KMS-11 (cell line): ENCODE data around the gene HOXA2.

Experiments used
- H2AFZ ChIP-seq: fragments of 200-600 bp; sonication (generic); 2 replicates; pipeline ENCODE4 v1.6.1; 2016; ENCODE audit warnings: antibody characterized with exemption, mixed run types, low read depth
- H3K27ac ChIP-seq: fragments of 200-600 bp; sonication (generic); 2 replicates; pipeline ENCODE4 v1.6.1; 2016; ENCODE audit warnings: mild to moderate bottlenecking, mixed run types
- H3K27me3 ChIP-seq: fragments of 200-600 bp; sonication (generic); 2 replicates; pipeline ENCODE4 v1.6.1; 2017; ENCODE audit warnings: mild to moderate bottlenecking, low read depth, mixed run types, moderate library complexity; ENCODE audit not compliant: insufficient read depth
- H3K36me3 ChIP-seq: fragments of 200-600 bp; sonication (generic); 2 replicates; pipeline ENCODE4 v1.6.1; 2017; ENCODE audit warnings: mild to moderate bottlenecking, mixed run types; ENCODE audit not compliant: insufficient read depth
- H3K4me1 ChIP-seq: fragments of 200-600 bp; sonication (generic); 2 replicates; pipeline ENCODE4 v1.6.1; 2016; ENCODE audit warnings: mild to moderate bottlenecking, low read depth, mixed run types; ENCODE audit not compliant: poor library complexity, severe bottlenecking
- H3K4me2 ChIP-seq: fragments of 200-600 bp; sonication (generic); 2 replicates; pipeline ENCODE4 v1.7.0; 2016; ENCODE audit warnings: mild to moderate bottlenecking, mixed run types
- H3K4me3 ChIP-seq: fragments of 200-600 bp; sonication (generic); IDR thresholded peaks from 2 replicates; pipeline ENCODE4 v1.6.1; 2017; ENCODE audit warnings: low read depth, low read length, mixed read lengths; ENCODE audit not compliant: insufficient read depth
- H3K79me2 ChIP-seq: fragments of 200-600 bp; sonication (generic); 2 replicates; pipeline ENCODE4 v1.6.1; 2016; ENCODE audit warnings: low read depth, mixed run types; ENCODE audit not compliant: insufficient read depth
- H3K9ac ChIP-seq: fragments of 200-600 bp; sonication (generic); 2 replicates; pipeline ENCODE4 v1.6.1; 2016; ENCODE audit warnings: mild to moderate bottlenecking, mixed run types
- H4K20me1 ChIP-seq: fragments of 200-600 bp; sonication (generic); 2 replicates; pipeline ENCODE4 v1.6.1; 2016; ENCODE audit warnings: mild to moderate bottlenecking, mixed run types; ENCODE audit not compliant: insufficient read depth
- CTCF ChIP-seq: fragments of 200-600 bp; sonication (generic); conservative IDR thresholded peaks from 2 replicates; pipeline ENCODE4 v1.6.1; 2017; ENCODE audit warnings: low read depth, mild to moderate bottlenecking, antibody characterized with exemption, low read length, moderate library complexity, mixed read lengths

The HOXA2 gene

DNA sequence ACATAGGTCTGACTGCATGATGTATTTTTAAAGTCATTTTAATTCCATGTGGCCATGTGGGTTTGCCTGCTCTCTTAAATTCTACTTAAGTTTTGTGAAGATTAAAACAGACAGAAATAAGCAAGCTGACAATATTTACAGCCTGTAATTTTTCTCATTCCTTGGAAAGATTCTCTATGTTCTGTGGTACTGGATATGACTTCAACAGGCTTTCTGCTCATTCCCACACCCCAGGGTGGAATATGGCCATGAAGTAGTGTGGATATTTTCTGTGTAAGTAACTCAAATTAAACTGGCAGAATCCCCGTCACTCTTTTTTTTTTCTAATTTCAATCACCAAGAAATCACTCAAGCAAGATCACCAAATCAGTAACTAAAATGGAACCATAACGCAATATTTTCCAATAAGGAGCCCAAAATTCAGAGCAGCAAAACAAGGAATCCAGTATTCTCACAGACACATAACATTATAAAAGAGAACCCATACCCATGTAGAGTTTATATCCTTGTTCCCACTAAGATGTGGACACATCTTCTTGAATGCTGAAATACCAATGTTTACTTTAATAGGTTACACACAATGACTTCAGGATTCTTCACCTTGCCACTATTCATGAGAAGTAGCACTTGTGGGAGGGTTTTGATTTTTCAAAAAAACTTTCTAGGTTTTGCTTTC, 35.3 kb upstream of the HOXA2 start:
- H3K4me3 ChIP-seq, result no peak overlapping the region
- H3K4me1 ChIP-seq, result peaks cover 25% of the 10 kb centered on the region
- no peak overlapping the region for H3K4me2 ChIP-seq
- no peak overlapping the region for H3K27ac ChIP-seq
- H3K79me2 ChIP-seq, result no peaks in the 10 kb centered on the region
- no peak overlapping the region for H2AFZ ChIP-seq
- no peaks in the 10 kb centered on the region for H3K36me3 ChIP-seq
- no peaks in the 10 kb centered on the region for H4K20me1 ChIP-seq
- H3K9ac ChIP-seq, result no peak overlapping the region
- no peaks in the 10 kb centered on the region for H3K27me3 ChIP-seq
- TF ChIP-seq CTCF, result no peak

DNA sequence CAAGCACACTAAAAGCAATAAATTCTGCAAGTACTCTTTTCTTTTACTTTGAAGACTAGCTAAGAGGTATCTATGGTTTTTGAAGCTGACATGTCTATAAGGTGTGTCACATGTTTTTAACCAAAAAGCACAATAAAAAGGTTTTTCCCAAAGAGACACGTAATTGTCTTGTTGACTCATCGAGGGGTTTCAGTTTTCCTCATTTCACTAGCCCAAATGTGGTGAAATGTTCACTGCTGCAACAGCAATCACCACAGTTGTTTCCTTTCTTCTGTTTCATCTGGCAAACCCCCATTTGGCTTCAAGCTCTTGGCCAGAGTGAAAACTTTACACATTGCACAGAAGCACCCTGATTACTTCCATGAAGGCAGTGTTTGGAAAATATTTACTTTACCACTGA, 31.9 kb upstream of the HOXA2 start:
- H3K79me2 ChIP-seq, result no peaks in the 10 kb centered on the region; the same call in 1 of the 2 replicates
- H3K36me3 ChIP-seq, result no peaks in the 10 kb centered on the region
- H2AFZ ChIP-seq, result no peak overlapping the region
- H3K4me2 ChIP-seq, result peak overlapping the region; percentile 52
- no peak for TF ChIP-seq CTCF
- H3K27ac ChIP-seq, result peak overlapping the region; percentile 12; the same call in 1 of the 2 replicates
- H3K9ac ChIP-seq, result no peak overlapping the region
- H3K27me3 ChIP-seq, result no peaks in the 10 kb centered on the region
- peaks cover 34% of the 10 kb centered on the region for H3K4me1 ChIP-seq
- H3K4me3 ChIP-seq, result no peak overlapping the region
- no peaks in the 10 kb centered on the region for H4K20me1 ChIP-seq

DNA sequence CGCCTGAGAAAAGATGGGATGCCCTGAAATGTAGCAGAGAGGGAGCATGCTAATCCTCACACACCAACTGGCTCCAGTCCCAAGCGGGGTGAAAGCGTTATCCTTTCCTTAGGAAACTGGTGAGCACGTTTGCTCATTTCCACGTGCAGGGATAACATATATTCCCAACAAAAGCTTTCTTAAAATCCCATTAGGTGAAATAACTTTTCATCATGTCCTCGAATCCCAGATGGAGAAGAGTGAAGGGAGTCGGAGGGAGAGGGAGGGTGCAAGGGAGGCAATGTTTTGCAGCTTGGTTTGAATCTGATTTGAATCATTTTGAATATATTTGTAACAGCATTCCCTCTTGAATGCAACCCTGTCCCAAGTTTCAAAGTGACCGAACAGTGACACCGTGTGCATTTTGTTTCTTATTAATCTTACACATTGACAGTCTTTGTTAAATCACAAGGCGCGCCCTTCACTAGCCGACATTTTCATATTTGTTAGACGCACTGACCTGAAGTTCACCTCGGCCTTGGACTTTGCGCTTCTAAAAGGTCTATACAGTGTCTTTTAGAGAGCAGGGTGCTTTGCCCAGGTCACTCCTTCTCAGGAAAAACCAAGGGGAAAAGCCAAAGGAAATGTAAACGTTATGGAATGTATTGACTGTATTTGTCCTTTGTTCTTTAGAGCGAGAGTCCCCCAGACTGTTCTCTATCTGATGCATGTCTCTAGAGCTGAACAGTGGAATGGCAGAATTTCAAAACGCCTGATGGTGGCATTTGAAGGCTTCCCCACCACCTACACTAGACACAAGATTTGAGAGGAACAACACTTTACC, 31.1 kb upstream of the HOXA2 start:
- H2AFZ ChIP-seq, result no peak overlapping the region
- no peak overlapping the region for H3K4me3 ChIP-seq
- H3K79me2 ChIP-seq, result no peaks in the 10 kb centered on the region; the same call in 1 of the 2 replicates
- TF ChIP-seq CTCF, result no peak
- no peak overlapping the region for H3K27ac ChIP-seq
- H3K4me1 ChIP-seq, result peaks cover 36% of the 10 kb centered on the region
- no peak overlapping the region for H3K9ac ChIP-seq
- peak overlapping the region; percentile 52; the same call in 1 of the 2 replicates for H3K4me2 ChIP-seq
- no peaks in the 10 kb centered on the region for H4K20me1 ChIP-seq
- no peaks in the 10 kb centered on the region for H3K27me3 ChIP-seq
- H3K36me3 ChIP-seq, result no peaks in the 10 kb centered on the region

- no peaks in the 10 kb centered on the region for H3K27me3 ChIP-seq
- no peaks in the 10 kb centered on the region for H4K20me1 ChIP-seq
These were observed 30.5 kb upstream of the HOXA2 start for GRCh38 chr7:27132978-27133377.

More at GRCh38 chr7:27132978-27133377, 30.5 kb upstream of the HOXA2 start:
- Histone ChIP-seq H2AFZ (no peak overlapping the region), H3K4me2 (no peak overlapping the region), H3K36me3 (no peaks in the 10 kb centered on the region), H3K4me1 (peaks cover 41% of the 10 kb centered on the region), H3K79me2 (no peaks in the 10 kb centered on the region; the same call in 1 of the 2 replicates), H3K4me3 (no peak overlapping the region), H3K9ac (no peak overlapping the region), H3K27ac (no peak overlapping the region)
- no peak for TF ChIP-seq CTCF
